ENCODE data around the gene PPIF. TPM values are rescaled to one million over a fixed set of nuclear protein-coding genes. Genes with fewer than 3 reads are reported as not detected.

Gene PPIF
- total RNA-seq, 2 donors from 2014 or later = 63.0 to 87.6 TPM

DNA sequence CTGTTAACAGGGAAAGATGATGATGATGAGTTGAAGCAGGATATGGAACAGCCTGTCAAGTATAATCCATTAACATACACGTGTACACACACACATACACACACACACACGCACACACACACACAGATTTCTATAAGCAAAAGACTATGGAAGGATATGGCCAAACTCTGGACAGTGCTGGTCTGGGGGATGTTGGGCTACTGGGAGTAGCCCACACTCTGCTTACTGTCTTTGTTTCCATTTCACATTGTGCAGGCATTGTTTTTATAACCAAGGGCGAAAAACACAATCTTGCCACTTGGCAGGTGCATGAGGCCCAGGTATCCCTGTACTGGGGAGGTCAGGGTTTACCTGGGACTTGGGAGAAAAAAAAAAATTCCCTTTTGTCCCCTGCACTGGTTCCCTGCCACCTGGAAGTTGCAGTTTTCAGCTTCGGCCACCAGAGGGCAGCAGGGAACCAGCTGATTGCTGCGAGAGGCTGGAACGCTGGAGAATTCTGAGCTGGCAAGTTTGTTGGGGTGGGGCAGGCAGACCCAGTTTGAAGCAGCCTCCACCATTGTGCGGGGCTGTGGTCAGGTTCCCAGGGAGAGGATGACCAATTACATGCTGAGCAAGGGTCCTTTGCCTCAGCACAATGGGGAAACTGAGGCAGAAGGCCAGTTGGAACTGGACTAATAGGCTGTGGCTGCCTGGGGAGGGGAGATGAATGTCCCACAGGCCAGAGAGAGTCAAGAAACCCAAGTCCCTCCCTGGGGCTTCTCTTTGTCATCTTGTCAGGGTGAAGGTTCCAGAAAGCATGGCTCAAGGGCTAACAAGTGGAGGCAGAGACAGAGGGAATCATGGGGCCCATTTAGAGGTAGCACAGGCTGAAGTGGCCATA, 27.3 kb downstream of the PPIF start:
- Histone ChIP-seq H3K36me3 (no peaks in the 10 kb centered on the region), H3K4me1 (peaks cover 0 to 13% of the 10 kb centered on the region in 2 donors), H3K9me3 (peaks cover 0 to 9% of the 10 kb centered on the region in 2 donors), H3K4me3 (no peak overlapping the region), H3K27ac (no peak overlapping the region), H3K27me3 (no peaks in the 10 kb centered on the region)
- DNase-seq (ENCODE audit: low spot score) = peak; percentile 80
- TF ChIP-seq, protein P1, sequence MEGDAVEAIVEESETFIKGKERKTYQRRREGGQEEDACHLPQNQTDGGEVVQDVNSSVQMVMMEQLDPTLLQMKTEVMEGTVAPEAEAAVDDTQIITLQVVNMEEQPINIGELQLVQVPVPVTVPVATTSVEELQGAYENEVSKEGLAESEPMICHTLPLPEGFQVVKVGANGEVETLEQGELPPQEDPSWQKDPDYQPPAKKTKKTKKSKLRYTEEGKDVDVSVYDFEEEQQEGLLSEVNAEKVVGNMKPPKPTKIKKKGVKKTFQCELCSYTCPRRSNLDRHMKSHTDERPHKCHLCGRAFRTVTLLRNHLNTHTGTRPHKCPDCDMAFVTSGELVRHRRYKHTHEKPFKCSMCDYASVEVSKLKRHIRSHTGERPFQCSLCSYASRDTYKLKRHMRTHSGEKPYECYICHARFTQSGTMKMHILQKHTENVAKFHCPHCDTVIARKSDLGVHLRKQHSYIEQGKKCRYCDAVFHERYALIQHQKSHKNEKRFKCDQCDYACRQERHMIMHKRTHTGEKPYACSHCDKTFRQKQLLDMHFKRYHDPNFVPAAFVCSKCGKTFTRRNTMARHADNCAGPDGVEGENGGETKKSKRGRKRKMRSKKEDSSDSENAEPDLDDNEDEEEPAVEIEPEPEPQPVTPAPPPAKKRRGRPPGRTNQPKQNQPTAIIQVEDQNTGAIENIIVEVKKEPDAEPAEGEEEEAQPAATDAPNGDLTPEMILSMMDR (IDR thresholded peaks at IDR 0.05) = peak; percentile 92 to 98

DNA sequence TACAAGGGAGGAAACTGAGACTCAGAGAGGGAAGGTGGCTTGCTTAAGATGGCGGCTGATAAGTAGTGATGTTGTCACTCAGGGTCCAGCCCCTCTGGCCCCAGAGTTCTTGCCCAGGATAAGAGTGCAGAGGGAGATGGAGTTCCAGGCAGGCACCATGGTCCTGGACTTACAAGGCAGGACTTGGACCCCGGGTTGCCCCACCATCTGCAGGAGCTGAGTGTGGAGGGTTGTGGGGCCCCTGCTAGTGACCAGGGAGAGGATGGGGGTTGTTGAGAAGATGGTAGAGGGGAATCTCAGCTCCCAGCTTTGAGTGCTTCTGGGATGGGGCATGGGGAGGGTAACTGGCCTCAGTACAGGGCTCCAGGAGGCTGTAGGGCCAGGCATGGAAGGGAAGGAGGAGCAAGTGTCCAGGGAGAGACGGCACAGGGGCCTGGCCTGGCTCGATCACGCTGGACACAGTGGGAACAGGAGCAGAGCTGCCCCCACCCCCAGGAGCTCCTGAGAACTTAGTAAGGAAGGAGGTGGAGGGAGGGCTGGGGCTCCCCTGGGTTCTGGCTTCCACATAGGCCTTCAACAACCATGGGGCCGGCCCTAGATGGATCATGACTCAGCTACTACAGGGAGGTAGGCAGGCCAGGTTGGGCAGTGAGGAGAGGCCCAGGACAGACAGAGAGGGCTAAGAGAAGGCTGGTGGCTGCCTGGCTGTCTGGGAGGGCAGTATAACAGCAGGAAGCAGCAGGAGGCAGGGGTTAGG, 28.2 kb downstream of the PPIF start:
- H3K9me3 ChIP-seq = peaks cover 0 to 9% of the 10 kb centered on the region in 2 donors
- H3K36me3 ChIP-seq = no peaks in the 10 kb centered on the region
- peak; percentile 56 for DNase-seq (ENCODE audit: low spot score)
- no peak overlapping the region for H3K4me3 ChIP-seq
- H3K27me3 ChIP-seq = no peaks in the 10 kb centered on the region
- H3K27ac ChIP-seq = no peak overlapping the region
- peaks cover 0 to 22% of the 10 kb centered on the region in 2 donors for H3K4me1 ChIP-seq
- TF ChIP-seq, protein P1 (IDR thresholded peaks at IDR 0.05) = no peak

DNA sequence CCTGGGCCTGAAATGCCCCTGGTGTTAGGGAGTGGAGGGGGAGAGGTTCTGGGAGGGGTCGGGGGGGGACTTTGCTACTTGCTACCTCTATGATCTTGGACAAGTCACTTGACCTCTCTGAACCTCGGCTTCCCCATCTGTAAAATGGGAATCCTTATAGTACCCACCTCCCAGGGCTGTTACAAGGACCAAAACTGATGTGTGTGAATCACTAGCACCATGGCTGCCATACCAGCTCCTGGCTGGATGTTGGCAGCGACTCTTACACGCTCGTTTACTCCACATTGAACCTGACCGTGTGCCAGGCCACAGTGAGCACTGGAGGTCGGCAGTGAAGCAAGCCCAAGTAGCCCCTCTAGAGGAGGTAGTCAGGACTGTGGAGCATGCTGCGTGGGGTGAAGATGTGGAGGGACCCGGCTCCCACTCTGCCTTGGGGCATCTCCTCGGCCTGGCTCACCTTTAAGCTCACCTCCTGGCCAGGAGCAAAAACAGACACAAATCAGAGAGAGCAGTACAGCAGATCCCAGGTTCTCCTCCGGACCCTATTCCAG, 28.9 kb downstream of the PPIF start:
- Histone ChIP-seq H3K27ac (no peak overlapping the region), H3K9me3 (peaks cover 0 to 5% of the 10 kb centered on the region in 2 donors), H3K36me3 (no peaks in the 10 kb centered on the region), H3K4me3 (no peak overlapping the region), H3K4me1 (peaks cover 0 to 29% of the 10 kb centered on the region in 2 donors), H3K27me3 (no peaks in the 10 kb centered on the region)
- no peak for DNase-seq (ENCODE audit: low spot score)
- TF ChIP-seq, protein P1 (IDR thresholded peaks at IDR 0.05) = no peak

DNA sequence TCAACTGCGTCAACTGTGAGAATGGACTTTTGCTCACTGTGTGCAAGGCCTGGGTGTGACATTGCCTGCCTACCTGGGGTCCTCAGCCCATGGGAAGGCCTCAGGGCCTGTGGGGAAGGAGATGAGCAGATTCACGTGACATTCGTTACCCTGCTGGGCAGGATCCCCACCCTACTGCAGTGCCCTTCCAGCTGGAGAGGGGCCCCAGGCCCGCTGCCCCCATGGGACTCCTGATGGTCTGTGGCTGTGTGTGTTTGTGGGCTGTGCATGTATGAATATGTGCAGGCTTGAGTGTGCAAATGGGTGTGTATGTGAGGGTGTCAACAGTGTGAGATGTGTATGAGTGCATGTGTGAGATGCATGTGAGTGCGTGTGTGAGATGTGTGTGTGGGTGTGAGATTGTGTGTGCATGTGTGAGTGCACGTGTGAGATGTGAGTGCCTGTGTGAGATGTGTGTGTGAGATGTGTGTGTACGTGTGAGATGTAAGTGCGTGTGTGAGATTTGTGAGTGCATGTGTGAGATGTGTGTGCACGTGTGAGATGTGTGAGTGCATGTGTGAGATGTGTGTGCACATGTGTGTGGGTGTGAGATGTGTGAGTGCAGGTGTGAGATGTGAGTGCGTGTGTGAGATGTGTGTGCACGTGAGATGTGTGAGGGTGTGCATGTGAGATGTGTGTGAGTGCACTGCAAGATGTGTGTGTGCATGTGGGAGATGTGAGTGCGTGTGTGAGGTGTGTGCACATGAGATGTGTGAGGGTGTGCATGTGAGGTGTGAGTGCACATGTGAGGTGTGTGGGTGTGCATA, 29.7 kb downstream of the PPIF start:
- Histone ChIP-seq H3K27me3 (no peaks in the 10 kb centered on the region), H3K27ac (no peak overlapping the region), H3K4me3 (no peak overlapping the region), H3K9me3 (no peaks in the 10 kb centered on the region), H3K36me3 (no peaks in the 10 kb centered on the region), H3K4me1 (peaks cover 0 to 37% of the 10 kb centered on the region in 2 donors)
- peak; percentile 52 for DNase-seq (ENCODE audit: low spot score)
- TF ChIP-seq, protein P1 (IDR thresholded peaks at IDR 0.05) = no peak
